ENCODE measurements around the gene SCFD2.

DNA sequence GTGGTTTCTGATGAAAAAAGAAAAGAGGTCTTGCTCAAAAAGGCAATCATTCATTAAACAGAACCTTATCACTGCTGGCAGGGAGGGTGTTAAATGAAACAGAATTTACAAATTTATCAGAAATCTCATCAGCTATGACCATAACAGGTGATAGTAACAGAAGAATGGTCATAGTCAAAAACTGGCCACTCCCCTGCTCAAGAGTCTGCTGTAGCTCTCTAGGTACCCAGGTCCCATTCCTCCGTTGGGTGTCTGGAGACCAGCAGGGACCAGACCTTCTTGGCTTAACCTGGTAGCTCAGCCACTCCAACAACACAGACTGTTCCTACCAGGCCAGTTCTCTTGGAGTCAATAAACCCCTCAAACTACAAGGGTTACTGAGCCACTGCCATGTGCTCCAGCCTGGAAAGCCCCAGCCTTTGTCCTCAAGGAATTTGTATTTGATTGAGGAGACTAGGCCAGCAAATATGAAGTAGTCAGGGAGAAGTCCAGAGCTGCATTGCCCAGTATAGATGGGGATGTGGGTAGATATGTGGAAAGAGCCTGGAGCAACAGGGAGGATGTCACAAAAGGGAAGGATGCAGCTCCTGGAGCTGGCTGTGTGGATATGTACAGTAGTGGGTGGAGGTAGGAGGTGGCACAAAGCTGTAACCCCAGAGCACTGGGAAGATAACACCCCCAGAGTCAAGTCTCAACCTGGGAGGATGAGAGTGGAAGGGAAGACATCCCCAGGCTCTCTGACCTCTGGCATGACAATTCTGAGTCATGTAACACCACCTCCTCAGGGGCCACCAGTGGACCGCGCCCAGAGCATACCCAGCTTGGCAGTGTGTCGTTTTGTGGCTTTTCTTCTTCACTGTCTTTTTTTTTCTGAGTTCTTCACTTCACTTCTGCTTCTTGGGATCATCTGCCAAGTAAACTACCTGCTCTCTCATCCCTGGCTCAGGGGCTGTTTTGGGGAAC lies 481.9 kb downstream of the SCFD2 start:
- TF ChIP-seq, protein P1, sequence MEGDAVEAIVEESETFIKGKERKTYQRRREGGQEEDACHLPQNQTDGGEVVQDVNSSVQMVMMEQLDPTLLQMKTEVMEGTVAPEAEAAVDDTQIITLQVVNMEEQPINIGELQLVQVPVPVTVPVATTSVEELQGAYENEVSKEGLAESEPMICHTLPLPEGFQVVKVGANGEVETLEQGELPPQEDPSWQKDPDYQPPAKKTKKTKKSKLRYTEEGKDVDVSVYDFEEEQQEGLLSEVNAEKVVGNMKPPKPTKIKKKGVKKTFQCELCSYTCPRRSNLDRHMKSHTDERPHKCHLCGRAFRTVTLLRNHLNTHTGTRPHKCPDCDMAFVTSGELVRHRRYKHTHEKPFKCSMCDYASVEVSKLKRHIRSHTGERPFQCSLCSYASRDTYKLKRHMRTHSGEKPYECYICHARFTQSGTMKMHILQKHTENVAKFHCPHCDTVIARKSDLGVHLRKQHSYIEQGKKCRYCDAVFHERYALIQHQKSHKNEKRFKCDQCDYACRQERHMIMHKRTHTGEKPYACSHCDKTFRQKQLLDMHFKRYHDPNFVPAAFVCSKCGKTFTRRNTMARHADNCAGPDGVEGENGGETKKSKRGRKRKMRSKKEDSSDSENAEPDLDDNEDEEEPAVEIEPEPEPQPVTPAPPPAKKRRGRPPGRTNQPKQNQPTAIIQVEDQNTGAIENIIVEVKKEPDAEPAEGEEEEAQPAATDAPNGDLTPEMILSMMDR (IDR thresholded peaks at IDR 0.05), result no peak
- no peak for TF ChIP-seq POLR2A (IDR thresholded peaks at IDR 0.05)

All from sigmoid colon (tissue), 3 donors.